ENCODE measurements around the gene PARVG. TPM values are rescaled to one million over a fixed set of nuclear protein-coding genes. Genes with fewer than 3 reads are reported as not detected.

PARVG gene
- total and polyA plus RNA-seq, 2 of the 8 experiments (the other 6 are each of a cell fraction or from before 2014, with no cell fraction given), result 0.37 to 1.5 TPM

GRCh38 chr22:44147821-44148574 lies 32.7 kb upstream of the PARVG start:
- peak overlapping the region in 3 of 4 experiments; percentile 26 to 66 (median 66); a peak in 6 of 7 replicates for H3K9ac ChIP-seq (replicated peaks in 1 of 4; ENCODE audit: extremely low read depth in 1 of 4, low read depth in 3 of 4, low read length in 3 of 4)
- DNase-seq (ENCODE audit: low read depth in 1 of 2, low spot score in 2 of 2) (peak; percentile 84 to 86), FAIRE-seq (peak; percentile 98)
- peaks cover 0 to 4% of the 10 kb centered on the region in 2 experiments for H4K20me1 ChIP-seq (replicated peaks in 1 of 2; ENCODE audit: control insufficient read depth in 1 of 2, insufficient read depth in 2 of 2, low read length in 2 of 2)
- no peak overlapping the region for H3K23ac ChIP-seq (ENCODE audit: insufficient read length)
- 0 out of 2 replicates have a peak overlapping the region, but pooled peaks have one; percentile 17 for H4K8ac ChIP-seq (ENCODE audit: extremely low read depth, insufficient read depth, low read length)
- H3K56ac ChIP-seq (replicated peaks; ENCODE audit: insufficient read length, low read depth, low read length), result peak overlapping the region; percentile 44
- H3K27me3 ChIP-seq (replicated peaks in 1 of 4; ENCODE audit: control insufficient read depth in 3 of 4, extremely low read depth in 1 of 4, insufficient read depth in 3 of 4, low read length in 3 of 4), result no peaks in the 10 kb centered on the region
- peaks cover 7% of the 10 kb centered on the region for H3K23me2 ChIP-seq (ENCODE audit: low read depth, low read length)
- H3K27ac ChIP-seq (ENCODE audit: low read depth, low read length), result peak overlapping the region; percentile 84; the same call in 1 of the 2 replicates
- peak overlapping the region; percentile 76 for H3K4ac ChIP-seq (replicated peaks; ENCODE audit: insufficient read length, low read depth, low read length)
- H3K18ac ChIP-seq (ENCODE audit: extremely low read depth, low read length), result peak overlapping the region; percentile 100
- no peaks in the 10 kb centered on the region for H3K36me3 ChIP-seq (ENCODE audit: control insufficient read depth in 2 of 4, insufficient read depth in 4 of 4, low read length in 3 of 4)
- H3K9me3 ChIP-seq (ENCODE audit: insufficient read depth in 2 of 2, low read depth in 1 of 2, low read length in 1 of 2), result no peaks in the 10 kb centered on the region
- WGBS, 2 experiments (ENCODE audit: extremely low coverage in 1 of 2, insufficient coverage in 1 of 2, insufficient read length in 1 of 2, insufficient replicate concordance in 2 of 2, low coverage in 1 of 2, low lambda C conversion rate in 2 of 2, missing lambda C conversion rate in 1 of 2), result 1% methylated on average over 27 of the region's 27 CpGs; no CpG with 5 or more reads in 1 of the 2 experiments
- H2BK12ac ChIP-seq (ENCODE audit: low read depth, low read length), result peak overlapping the region; percentile 100
- 0 out of 2 replicates have a peak overlapping the region, but pooled peaks have one; percentile 77 for H2BK15ac ChIP-seq (ENCODE audit: low read length)
- H2BK20ac ChIP-seq (ENCODE audit: low read length), result peak overlapping the region; percentile 97; the same call in 1 of the 2 replicates
- H3K4me3 ChIP-seq (ENCODE audit: extremely low read depth in 1 of 4, insufficient read depth in 2 of 4, low read depth in 3 of 4, low read length in 4 of 4), result peak overlapping the region in 2 of 4 experiments; percentile 21 to 47; a peak in 4 of 8 replicates
- H2AK5ac ChIP-seq (ENCODE audit: low read depth, low read length), result peak overlapping the region; percentile 100; the same call in 1 of the 2 replicates
- peak overlapping the region; percentile 95 for H2BK120ac ChIP-seq (replicated peaks; ENCODE audit: low read depth, low read length)
- H3K79me2 ChIP-seq (ENCODE audit: control insufficient read depth in 1 of 2, insufficient read depth in 2 of 2, low read length in 2 of 2), result no peaks in the 10 kb centered on the region
- ChIA-PET POLR2A (ENCODE audit: partially characterized antibody) (interaction anchor here (0.7 to 4.4 kb wide), 16 partner anchors 10 to 193 kb away, joined by 3 to 22 read pairs (median 4); partner anchors contain the start of gene PARVG), CTCF (ENCODE audit: partially characterized antibody) (interaction anchor here (1.0 to 1.8 kb wide), 7 partner anchors 9 to 217 kb away, joined by 3 to 5 read pairs (median 3); partner anchors contain the start of gene PARVG)
- H3K79me1 ChIP-seq (ENCODE audit: low read depth, low read length), result no peaks in the 10 kb centered on the region
- H3K4me1 ChIP-seq (replicated peaks in 1 of 4; ENCODE audit: control insufficient read depth in 3 of 4, insufficient read depth in 4 of 4, low read length in 3 of 4), result peaks cover 19 to 48% (median 41%) of the 10 kb centered on the region in 4 experiments
- no peak overlapping the region for H3K14ac ChIP-seq (ENCODE audit: insufficient read length)
- H4K5ac ChIP-seq (ENCODE audit: insufficient read length, low read depth, low read length), result peak overlapping the region; percentile 56
- peak overlapping the region; percentile 66 to 76 for H3K4me2 ChIP-seq (ENCODE audit: insufficient read depth in 1 of 2, low read depth in 2 of 2, low read length in 2 of 2)
- peak overlapping the region; percentile 100 for H2BK5ac ChIP-seq (ENCODE audit: low read depth, low read length)
- no peak overlapping the region for H2AFZ ChIP-seq (ENCODE audit: low read length)
- H4K91ac ChIP-seq (replicated peaks; ENCODE audit: insufficient read length, low read length), result peak overlapping the region; percentile 100
- TF ChIP-seq CTCF (IDR thresholded peaks at IDR 0.05; ENCODE audit: control extremely low read depth in 1 of 3, insufficient read depth in 1 of 3, low read depth in 1 of 3, low read length in 3 of 3), result no peak
- peak; percentile 37 for TF ChIP-seq SAP30 (IDR thresholded peaks at IDR 0.05; ENCODE audit: insufficient read depth, insufficient replicate concordance, low read length)
- peak; percentile 93 for TF ChIP-seq CTBP2 (IDR thresholded peaks at IDR 0.05; ENCODE audit: borderline replicate concordance, insufficient read depth, insufficient read length, low read length)
- no peak for TF ChIP-seq CHD1 (IDR thresholded peaks at IDR 0.05; ENCODE audit: low read depth, low read length)
- no peak for TF ChIP-seq SRF (IDR thresholded peaks at IDR 0.05; ENCODE audit: low read depth, low read length)
- peak; percentile 35; the same call in 1 of the 2 replicates for TF ChIP-seq POLR2AphosphoS5 (IDR thresholded peaks at IDR 0.05; ENCODE audit: low read depth, low read length)
- TF ChIP-seq SP1 (IDR thresholded peaks at IDR 0.05; ENCODE audit: low read depth, low read length), result peak; percentile 84; the same call in 1 of the 2 replicates
- TF ChIP-seq BACH1 (IDR thresholded peaks at IDR 0.05; ENCODE audit: low read length), result no peak
